Panc1 (cell line): ENCODE results near the gene PHF21A.

Source experiments
- CTCF ChIP-seq: fragments of 450-650 bp; IDR thresholded peaks from 2 replicates; pipeline ENCODE4 v1.5.1; 2017; ENCODE audit warnings: mild to moderate bottlenecking
- POLR2AphosphoS5 ChIP-seq: IDR thresholded peaks from 2 replicates; pipeline ENCODE4 v1.6.1; 2012; ENCODE audit warnings: mild to moderate bottlenecking, low read depth, low read length, moderate library complexity
- REST ChIP-seq, 2 experiments: IDR thresholded peaks; 2 replicates each; pipeline ENCODE4 v1.6.1; 2011 to 2012; ENCODE audit warnings: low read depth in 2 of 2, control low read depth in 1 of 2, low read length in 1 of 2, mild to moderate bottlenecking in 1 of 2, moderate library complexity in 1 of 2; ENCODE audit not compliant: insufficient read depth in 1 of 2
- TCF7L2 ChIP-seq: IDR thresholded peaks from 2 replicates; pipeline ENCODE4 v1.6.1; 2011; ENCODE audit warnings: mild to moderate bottlenecking, low read depth, low read length, inconsistent platforms

GRCh38 chr11:46006418-46007070, 114.7 kb downstream of the PHF21A start:
- TF ChIP-seq REST (IDR thresholded peaks at IDR 0.05; ENCODE audit: insufficient read depth in 1 of 2, low read depth in 2 of 2, low read length in 1 of 2): no peak
- peak; percentile 79; the same call in 1 of the 2 replicates for TF ChIP-seq CTCF
- TF ChIP-seq POLR2AphosphoS5: no peak
- no peak for TF ChIP-seq TCF7L2
